ENCODE results near the gene GALNT9.

GRCh38 chr12:132188451-132188901 lies 140.9 kb downstream of the GALNT9 start:
- TF ChIP-seq CTCF (conservative IDR thresholded peaks at IDR 0.05 in 1 of 2, IDR thresholded peaks at IDR 0.05 in 1 of 2; ENCODE audit: extremely low read depth in 1 of 2, insufficient read depth in 1 of 2, low read depth in 1 of 2, low read length in 2 of 2): no peak
- no peak for TF ChIP-seq EZH2 (IDR thresholded peaks at IDR 0.05; ENCODE audit: borderline replicate concordance, low read length)

Measured in mammary epithelial cell (primary cell).